ENCODE measurements around the gene C8B.

C8B gene

DNA sequence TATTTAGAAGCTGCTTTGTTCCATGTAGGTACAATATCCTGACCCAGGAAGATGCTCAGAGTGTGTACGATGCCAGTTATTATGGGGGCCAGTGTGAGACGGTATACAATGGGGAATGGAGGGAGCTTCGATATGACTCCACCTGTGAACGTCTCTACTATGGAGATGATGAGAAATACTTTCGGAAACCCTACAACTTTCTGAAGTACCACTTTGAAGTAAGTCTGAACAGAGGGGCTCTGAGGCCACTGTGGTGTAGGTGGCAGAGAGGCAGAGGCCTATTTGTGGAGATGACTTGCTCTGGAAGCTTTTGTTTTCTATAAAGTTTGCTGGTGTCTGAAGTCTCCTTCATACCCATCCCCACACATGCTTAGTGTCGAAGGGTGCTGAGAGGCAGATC lies 84.4 kb downstream of the C8B start:
- H3K9ac ChIP-seq = no peak overlapping the region
- H2AFZ ChIP-seq (ENCODE audit: low read depth) = no peak overlapping the region
- no peaks in the 10 kb centered on the region for H3K4me1 ChIP-seq (ENCODE audit: low read depth, poor library complexity, severe bottlenecking)
- TF ChIP-seq, protein P1, sequence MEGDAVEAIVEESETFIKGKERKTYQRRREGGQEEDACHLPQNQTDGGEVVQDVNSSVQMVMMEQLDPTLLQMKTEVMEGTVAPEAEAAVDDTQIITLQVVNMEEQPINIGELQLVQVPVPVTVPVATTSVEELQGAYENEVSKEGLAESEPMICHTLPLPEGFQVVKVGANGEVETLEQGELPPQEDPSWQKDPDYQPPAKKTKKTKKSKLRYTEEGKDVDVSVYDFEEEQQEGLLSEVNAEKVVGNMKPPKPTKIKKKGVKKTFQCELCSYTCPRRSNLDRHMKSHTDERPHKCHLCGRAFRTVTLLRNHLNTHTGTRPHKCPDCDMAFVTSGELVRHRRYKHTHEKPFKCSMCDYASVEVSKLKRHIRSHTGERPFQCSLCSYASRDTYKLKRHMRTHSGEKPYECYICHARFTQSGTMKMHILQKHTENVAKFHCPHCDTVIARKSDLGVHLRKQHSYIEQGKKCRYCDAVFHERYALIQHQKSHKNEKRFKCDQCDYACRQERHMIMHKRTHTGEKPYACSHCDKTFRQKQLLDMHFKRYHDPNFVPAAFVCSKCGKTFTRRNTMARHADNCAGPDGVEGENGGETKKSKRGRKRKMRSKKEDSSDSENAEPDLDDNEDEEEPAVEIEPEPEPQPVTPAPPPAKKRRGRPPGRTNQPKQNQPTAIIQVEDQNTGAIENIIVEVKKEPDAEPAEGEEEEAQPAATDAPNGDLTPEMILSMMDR (conservative IDR thresholded peaks at IDR 0.05; ENCODE audit: low read depth, low read length) = no peak
- H3K4me3 ChIP-seq (IDR thresholded peaks at IDR 0.05; ENCODE audit: insufficient read depth, low read depth, low read length) = no peak overlapping the region
- no peaks in the 10 kb centered on the region for H3K79me2 ChIP-seq (ENCODE audit: insufficient read depth, low read depth)
- H4K20me1 ChIP-seq (ENCODE audit: insufficient read depth) = no peaks in the 10 kb centered on the region
- H3K27ac ChIP-seq = no peak overlapping the region
- H3K4me2 ChIP-seq = no peak overlapping the region
- no peaks in the 10 kb centered on the region for H3K36me3 ChIP-seq (ENCODE audit: insufficient read depth)
- H3K27me3 ChIP-seq (ENCODE audit: insufficient read depth, low read depth) = no peaks in the 10 kb centered on the region

DNA sequence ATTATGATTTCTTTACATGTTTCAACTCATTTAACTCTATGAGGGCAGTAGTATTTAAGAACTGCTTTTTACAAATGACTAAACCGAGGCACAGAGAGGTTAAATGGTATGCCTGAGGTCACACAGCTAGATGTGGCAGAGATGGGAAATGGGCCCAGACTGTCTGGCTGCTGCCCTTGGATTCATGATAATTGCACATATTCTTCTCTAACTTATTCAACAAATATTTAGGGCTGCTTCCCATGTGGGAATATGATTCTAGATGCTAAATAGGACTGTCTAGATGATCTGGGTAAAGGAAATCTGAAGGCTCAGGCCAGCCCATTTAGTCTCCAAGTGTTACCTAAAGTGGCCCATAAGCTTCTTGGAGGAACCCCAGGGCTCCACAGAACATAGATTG lies 85.0 kb downstream of the C8B start:
- no peak overlapping the region for H3K4me3 ChIP-seq (IDR thresholded peaks at IDR 0.05; ENCODE audit: insufficient read depth, low read depth, low read length)

More for the DNA sequence above, 85.0 kb downstream of the C8B start:
- Histone ChIP-seq H4K20me1 (ENCODE audit: insufficient read depth) (no peaks in the 10 kb centered on the region), H3K27ac (no peak overlapping the region), H3K4me2 (no peak overlapping the region), H3K27me3 (ENCODE audit: insufficient read depth, low read depth) (no peaks in the 10 kb centered on the region), H3K9ac (no peak overlapping the region), H3K36me3 (ENCODE audit: insufficient read depth) (no peaks in the 10 kb centered on the region), H2AFZ (ENCODE audit: low read depth) (no peak overlapping the region), H3K4me1 (ENCODE audit: low read depth, poor library complexity, severe bottlenecking) (no peaks in the 10 kb centered on the region), H3K79me2 (ENCODE audit: insufficient read depth, low read depth) (no peaks in the 10 kb centered on the region)
- TF ChIP-seq, protein P1 (conservative IDR thresholded peaks at IDR 0.05; ENCODE audit: low read depth, low read length) = no peak
